OCI-LY1 (cell line): ENCODE measurements around the gene ITGB3.

Source experiments
- H2AFZ ChIP-seq: fragments of 200-600 bp; sonication (generic), shearing (Covaris generic); 2 replicates; pipeline ENCODE4 v1.6.0; 2014; ENCODE audit warnings: antibody characterized with exemption, mild to moderate bottlenecking, low read length
- H3F3A ChIP-seq: fragments of 200-600 bp; sonication (generic), shearing (Covaris generic); 2 replicates; pipeline ENCODE4 v1.6.0; 2014; ENCODE audit warnings: mild to moderate bottlenecking, antibody characterized with exemption, low read length, moderate library complexity; ENCODE audit not compliant: insufficient read depth
- H3K27ac ChIP-seq: fragments of 200-600 bp; sonication (generic); 2 replicates; pipeline ENCODE4 v1.5.1; 2014; ENCODE audit warnings: low read length, mixed run types, mild to moderate bottlenecking, low read depth; ENCODE audit not compliant: poor library complexity, severe bottlenecking
- H3K27me3 ChIP-seq: fragments of 200-600 bp; sonication (generic); 2 replicates; pipeline ENCODE4 v1.6.0; 2014; ENCODE audit warnings: antibody characterized with exemption, mild to moderate bottlenecking, low read length, moderate library complexity; ENCODE audit not compliant: insufficient read depth
- H3K36me3 ChIP-seq: fragments of 200-600 bp; sonication (generic); 2 replicates; pipeline ENCODE4 v1.6.1; 2014; ENCODE audit warnings: mild to moderate bottlenecking, antibody characterized with exemption, low read length, moderate library complexity, mixed read lengths; ENCODE audit not compliant: insufficient read depth
- H3K4me1 ChIP-seq: fragments of 200-600 bp; sonication (generic); 2 replicates; pipeline ENCODE4 v1.5.1; 2014; ENCODE audit warnings: mild to moderate bottlenecking, low read length, moderate library complexity; ENCODE audit not compliant: insufficient read depth, severe bottlenecking
- H3K4me2 ChIP-seq: fragments of 200-600 bp; sonication (generic), shearing (Covaris generic); 2 replicates; pipeline ENCODE4 v1.6.1; 2014; ENCODE audit warnings: low read length
- H3K4me3 ChIP-seq: fragments of 200-600 bp; sonication (generic); 2 replicates; pipeline ENCODE4 v1.5.1; 2014; ENCODE audit warnings: low read length, low read depth, mild to moderate bottlenecking, mixed read lengths; ENCODE audit not compliant: poor library complexity, severe bottlenecking
- H3K79me2 ChIP-seq: fragments of 200-600 bp; shearing (Covaris generic); 2 replicates; pipeline ENCODE4 v1.6.1; 2016; ENCODE audit warnings: mixed run types, low read length, mixed read lengths; ENCODE audit not compliant: insufficient read depth
- H3K9ac ChIP-seq: fragments of 200-600 bp; sonication (generic), shearing (Covaris generic); 2 replicates; pipeline ENCODE4 v1.6.1; 2014; ENCODE audit warnings: mild to moderate bottlenecking, low read length, mixed read lengths
- H3K9me2 ChIP-seq: fragments of 200-600 bp; sonication (generic), shearing (Covaris generic); 2 replicates; pipeline ENCODE4 v1.6.1; 2014; ENCODE audit warnings: low read depth, mild to moderate bottlenecking, low read length, mixed read lengths
- H3K9me3 ChIP-seq: fragments of 200-600 bp; shearing (Covaris generic); 2 replicates; pipeline ENCODE4 v1.6.1; 2014; ENCODE audit warnings: low read length, mixed read lengths
- H4K20me1 ChIP-seq: fragments of 200-600 bp; sonication (generic), shearing (Covaris generic); 2 replicates; pipeline ENCODE4 v1.6.0; 2016; ENCODE audit warnings: mild to moderate bottlenecking, low read length; ENCODE audit not compliant: insufficient read depth
- CTCF ChIP-seq: fragments of 200-600 bp; sonication (generic), shearing (Covaris generic); IDR thresholded peaks from 2 replicates; pipeline ENCODE4 v1.5.1; 2017; ENCODE audit warnings: mild to moderate bottlenecking, antibody characterized with exemption, low read length, moderate library complexity, mixed read lengths
- EZH2 ChIP-seq: fragments of 200-600 bp; sonication (generic), shearing (Covaris generic); IDR thresholded peaks from 2 replicates; pipeline ENCODE4 v1.8.0; 2017; ENCODE audit warnings: borderline replicate concordance, mixed run types, mild to moderate bottlenecking, antibody characterized with exemption, low read length, moderate library complexity, mixed read lengths

ITGB3 gene

GRCh38 chr17:47254403-47254943 lies 846 bp downstream of the ITGB3 start:
- peaks cover 12% of the 10 kb centered on the region for H3K4me1 ChIP-seq
- no peaks in the 10 kb centered on the region for H3K9me2 ChIP-seq
- TF ChIP-seq EZH2: no peak
- TF ChIP-seq CTCF: no peak
- H3K9ac ChIP-seq: peak overlapping the region; percentile 58
- no peak overlapping the region for H3K27ac ChIP-seq
- H3K27me3 ChIP-seq: no peaks in the 10 kb centered on the region
- no peaks in the 10 kb centered on the region for H3K79me2 ChIP-seq
- no peaks in the 10 kb centered on the region for H4K20me1 ChIP-seq
- H3K9me3 ChIP-seq: no peaks in the 10 kb centered on the region
- H3K4me3 ChIP-seq: peak overlapping the region; percentile 69
- peak overlapping the region; percentile 22 for H2AFZ ChIP-seq
- peak overlapping the region; percentile 98 for H3K4me2 ChIP-seq
- no peaks in the 10 kb centered on the region for H3K36me3 ChIP-seq
- no peaks in the 10 kb centered on the region for H3F3A ChIP-seq

GRCh38 chr17:47257651-47258339 lies 4.2 kb downstream of the ITGB3 start:
- Histone ChIP-seq H3K27ac (no peak overlapping the region), H3F3A (no peaks in the 10 kb centered on the region), H3K9me2 (no peaks in the 10 kb centered on the region), H3K9me3 (no peaks in the 10 kb centered on the region), H3K4me2 (no peak overlapping the region), H3K79me2 (no peaks in the 10 kb centered on the region), H2AFZ (no peak overlapping the region), H3K27me3 (no peaks in the 10 kb centered on the region; the same call in 1 of the 2 replicates), H3K36me3 (no peaks in the 10 kb centered on the region), H3K9ac (no peak overlapping the region), H3K4me3 (no peak overlapping the region), H4K20me1 (no peaks in the 10 kb centered on the region), H3K4me1 (peaks cover 12% of the 10 kb centered on the region)
- TF ChIP-seq EZH2: no peak
- no peak for TF ChIP-seq CTCF

GRCh38 chr17:47262586-47262985 lies 9.0 kb downstream of the ITGB3 start:
- Histone ChIP-seq H3K27me3 (no peaks in the 10 kb centered on the region; the same call in 1 of the 2 replicates), H3K9me3 (no peaks in the 10 kb centered on the region), H3K36me3 (no peaks in the 10 kb centered on the region; the same call in 1 of the 2 replicates), H3K4me1 (no peaks in the 10 kb centered on the region), H3K79me2 (no peaks in the 10 kb centered on the region), H3K4me2 (no peak overlapping the region), H4K20me1 (no peaks in the 10 kb centered on the region), H3K9ac (no peak overlapping the region), H2AFZ (no peak overlapping the region), H3K4me3 (no peak overlapping the region), H3F3A (no peaks in the 10 kb centered on the region), H3K9me2 (no peaks in the 10 kb centered on the region), H3K27ac (no peak overlapping the region)
- TF ChIP-seq EZH2: no peak
- TF ChIP-seq CTCF: no peak
